MCF 10A (cell line): ENCODE data around the gene AUTS2. TPM values are rescaled to one million over a fixed set of nuclear protein-coding genes. Genes with fewer than 3 reads are reported as not detected.

ENCODE experiments used
- BruUV-seq: library from RNA; stranded (reverse); fragments of 400-500 nt; replicated peaks from 2 replicates; lab custom pipeline; 2021; lab: Mats Ljungman, UMichigan
- CTCF ChIA-PET: fragments of 300-600 bp; sonication (Branson Sonifier 250); formaldehyde crosslinking; extraction: SDS; loops from one replicate; lab custom pipeline; 2021; ENCODE audit warnings: antibody characterized with exemption, inconsistent platforms; lab: Yijun Ruan, JAX
- POLR2A ChIA-PET: fragments of 300-600, 350-650 bp; sonication (Branson Sonifier 250); formaldehyde crosslinking; extraction: SDS; loops from one replicate; lab custom pipeline; 2020; ENCODE audit warnings: antibody characterized with exemption, inconsistent platforms; lab: Yijun Ruan, JAX
- DNase-seq: peaks from one replicate; pipeline ENCODE4 v3.0.0-alpha.2; 2018; ENCODE audit not compliant: unreplicated experiment
- H3K27ac Mint-ChIP-seq: one replicate; pipeline ENCODE4 v1.8.0; 2022; ENCODE audit warnings: mild to moderate bottlenecking, low read depth, mixed read lengths; ENCODE audit not compliant: unreplicated experiment
- H3K27me3 Mint-ChIP-seq: one replicate; pipeline ENCODE4 v1.8.0; 2022; ENCODE audit warnings: mixed read lengths; ENCODE audit not compliant: insufficient read depth, unreplicated experiment
- H3K36me3 Mint-ChIP-seq: one replicate; pipeline ENCODE4 v1.8.0; 2022; ENCODE audit warnings: mild to moderate bottlenecking, moderate library complexity, mixed read lengths; ENCODE audit not compliant: insufficient read depth, unreplicated experiment
- H3K4me1 Mint-ChIP-seq: one replicate; pipeline ENCODE4 v1.8.0; 2022; ENCODE audit warnings: mixed read lengths; ENCODE audit not compliant: insufficient read depth, unreplicated experiment
- H3K4me3 Mint-ChIP-seq: one replicate; pipeline ENCODE4 v1.8.0; 2022; ENCODE audit warnings: mild to moderate bottlenecking, moderate library complexity, mixed read lengths; ENCODE audit not compliant: unreplicated experiment
- H3K9me3 Mint-ChIP-seq: one replicate; pipeline ENCODE4 v1.8.0; 2022; ENCODE audit warnings: mixed read lengths; ENCODE audit not compliant: unreplicated experiment
- CTCF ChIP-seq: fragments of 200-600 bp; IDR thresholded peaks from one replicate; pipeline ENCODE4 v1.8.0; 2022; ENCODE audit warnings: antibody characterized with exemption, mild to moderate bottlenecking; ENCODE audit not compliant: unreplicated experiment
- intact Hi-C: fragments of 100-400 bp; cut with micrococcal nuclease; formaldehyde crosslinking; loops from 2 replicates; pipeline ENCODE4 v1.14.1; 2022
- total RNA-seq: library from RNA; stranded (reverse); gene quantifications from 2 replicates; pipeline ENCODE4 v1.2.3, GENCODE V29; 2022

The AUTS2 gene
- total RNA-seq, 1 experiment from 2014 or later = 1.3 TPM

- no peaks in the 10 kb centered on the region for H3K9me3 Mint-ChIP-seq
- intact Hi-C loops = no loop called here
- H3K27me3 Mint-ChIP-seq = no peaks in the 10 kb centered on the region
- no peaks in the 10 kb centered on the region for H3K36me3 Mint-ChIP-seq
- CTCF ChIA-PET = interaction anchor here (0.7 kb wide), 1 partner anchor 71 kb away, joined by 3 read pairs; no protein-coding TSS in a partner anchor
- H3K4me1 Mint-ChIP-seq = no peaks in the 10 kb centered on the region
- H3K4me3 Mint-ChIP-seq = no peak overlapping the region
- TF ChIP-seq CTCF = no peak
- POLR2A ChIA-PET = no interaction called here
- BruUV-seq = no TSS peak
- H3K27ac Mint-ChIP-seq = no peak overlapping the region
- no peak for DNase-seq
These were observed 1180.3 kb downstream of the AUTS2 start for GRCh38 chr7:70778585-70778984.

GRCh38 chr7:70779321-70779720 lies 1181.0 kb downstream of the AUTS2 start:
- Mint-ChIP-seq H3K9me3 (no peaks in the 10 kb centered on the region), H3K4me3 (no peak overlapping the region), H3K4me1 (no peaks in the 10 kb centered on the region), H3K27ac (no peak overlapping the region), H3K36me3 (no peaks in the 10 kb centered on the region), H3K27me3 (no peaks in the 10 kb centered on the region)
- POLR2A ChIA-PET = no interaction called here
- DNase-seq = no peak
- intact Hi-C loops = no loop called here
- no TSS peak for BruUV-seq
- CTCF ChIA-PET = no interaction called here
- TF ChIP-seq CTCF = no peak

- CTCF ChIA-PET = no interaction called here
- Mint-ChIP-seq H3K27me3 (no peaks in the 10 kb centered on the region), H3K27ac (no peak overlapping the region), H3K9me3 (no peaks in the 10 kb centered on the region), H3K4me3 (no peak overlapping the region), H3K36me3 (no peaks in the 10 kb centered on the region), H3K4me1 (peaks cover 7% of the 10 kb centered on the region)
- no peak for TF ChIP-seq CTCF
- no peak for DNase-seq
- BruUV-seq = no TSS peak
- POLR2A ChIA-PET = no interaction called here
- intact Hi-C loops = no loop called here
These were observed 1183.6 kb downstream of the AUTS2 start for GRCh38 chr7:70781922-70782311.

- peaks cover 7% of the 10 kb centered on the region for H3K4me1 Mint-ChIP-seq
- no TSS peak for BruUV-seq
- no peak overlapping the region for H3K4me3 Mint-ChIP-seq
- no peaks in the 10 kb centered on the region for H3K9me3 Mint-ChIP-seq
- H3K27me3 Mint-ChIP-seq = no peaks in the 10 kb centered on the region
- CTCF ChIA-PET = no interaction called here
- TF ChIP-seq CTCF = no peak
- POLR2A ChIA-PET = no interaction called here
- DNase-seq = no peak
- no peaks in the 10 kb centered on the region for H3K36me3 Mint-ChIP-seq
- H3K27ac Mint-ChIP-seq = no peak overlapping the region
- intact Hi-C loops = no loop called here
These were observed 1184.5 kb downstream of the AUTS2 start for GRCh38 chr7:70782796-70783195.
